Measurements from ENCODE around the gene ANKRD12. TPM values are rescaled to one million over a fixed set of nuclear protein-coding genes. Genes with fewer than 3 reads are reported as not detected.

The ANKRD12 gene
- total and polyA plus RNA-seq, 2 experiments from 2014 or later: 23.9 to 92.4 TPM

GRCh38 chr18:9334973-9335696 lies 198.6 kb downstream of the ANKRD12 start (continued):
- TF ChIP-seq ZNF462 (CRISPR knock-in tag; IDR thresholded peaks at IDR 0.05) (no peak), POLR2AphosphoS5 (IDR thresholded peaks at IDR 0.05; ENCODE audit: low read depth) (no peak), NANOG (IDR thresholded peaks at IDR 0.05; ENCODE audit: borderline replicate concordance) (no peak)

Small RNA genes lying within 50 kb of the gene (small RNA-seq; reads per million reads assigned to genes)
- gene RF00019 (ENCODE audit: low replicate concordance): not detected

Other genes starting within 250 kb of the ANKRD12 start
- gene NDUFV2, start 34.1 kb upstream of the ANKRD12 start, total RNA-seq (2014; rRNA removed; shearing (Covaris generic)): 157 and 169 TPM in 2 replicates
- gene NDUFV2, start 34.1 kb upstream of the ANKRD12 start, polyA plus RNA-seq (2016; fragmentation: Nextera tagmentation; extraction: Ambion mirVana): 535 and 577 TPM in 2 replicates
- gene TWSG1, start 198.0 kb downstream of the ANKRD12 start, total RNA-seq (2014; rRNA removed; shearing (Covaris generic)): 29.0 and 29.1 TPM in 2 replicates
- gene TWSG1, start 198.0 kb downstream of the ANKRD12 start, polyA plus RNA-seq (2016; fragmentation: Nextera tagmentation; extraction: Ambion mirVana): 10.2 and 11.5 TPM in 2 replicates